Measurements from ENCODE around the gene DOLK.
"Not testable (repeated sequence)": the region's sequence is repeated elsewhere in the genome, so short reads cannot be mapped to it uniquely, and the experiment has no call there.

The DOLK gene

GRCh38 chr9:128947527-128948301, at the start of gene DOLK, which contains the start of gene NUP188:
Gene DOLK (minus strand): TSS chr9:128947603. CDS start chr9:128947303, 300 bp downstream.
Gene NUP188 (plus strand): TSS chr9:128947699. CDS start chr9:128947720, 21 bp downstream.
- peak; percentile 86 for DNase-seq

- peak; percentile 45 for DNase-seq
Measured at GRCh38 chr9:128995791-128996190, 48.4 kb upstream of the DOLK start.

GRCh38 chr9:128992995-128993394, 45.6 kb upstream of the DOLK start:
- DNase-seq = no peak

GRCh38 chr9:128987805-128988204, 40.4 kb upstream of the DOLK start:
- no peak for DNase-seq

GRCh38 chr9:128986671-128987070, 39.3 kb upstream of the DOLK start:
- no peak for DNase-seq

GRCh38 chr9:128983536-128983935, 36.1 kb upstream of the DOLK start:
- DNase-seq = no peak

GRCh38 chr9:128979111-128979510, 31.7 kb upstream of the DOLK start:
- DNase-seq = no peak

GRCh38 chr9:128972956-128973355, 25.6 kb upstream of the DOLK start:
- no peak for DNase-seq

GRCh38 chr9:128969491-128969890, 22.1 kb upstream of the DOLK start:
- DNase-seq = no peak

- DNase-seq = not testable (repeated sequence)
Measured at GRCh38 chr9:128961403-128961802, 14.0 kb upstream of the DOLK start.

GRCh38 chr9:128947277-128947526, 201 bp downstream of the DOLK start:
- DNase-seq = no peak

- DNase-seq = peak; percentile 19
Measured at GRCh38 chr9:128946571-128947276, 679 bp downstream of the DOLK start.

GRCh38 chr9:128945798-128946501, 1.5 kb downstream of the DOLK start:
- no peak for DNase-seq

- not testable (repeated sequence) for DNase-seq
Measured at GRCh38 chr9:128944966-128945365, 2.4 kb downstream of the DOLK start.

- no peak for DNase-seq
Measured at GRCh38 chr9:128943832-128944620, 3.4 kb downstream of the DOLK start.

GRCh38 chr9:128940946-128941755, 6.3 kb downstream of the DOLK start:
- DNase-seq = no peak

- no peak for DNase-seq
Measured at GRCh38 chr9:128940271-128940921, 7.0 kb downstream of the DOLK start.

GRCh38 chr9:128937310-128938165, 9.9 kb downstream of the DOLK start:
- DNase-seq = no peak

GRCh38 chr9:128936171-128936865, 11.1 kb downstream of the DOLK start:
- DNase-seq = no peak

GRCh38 chr9:128933731-128934130, 13.7 kb downstream of the DOLK start:
- no peak for DNase-seq

Data from DMS79 (cell line).